Tibial nerve (tissue), 4 donors: ENCODE results near the gene AMER2. TPM values are rescaled to one million over a fixed set of nuclear protein-coding genes. Genes with fewer than 3 reads are reported as not detected.

Source experiments
- DNase-seq, 2 donors: peaks; one replicate each; pipeline ENCODE4 v3.0.0-alpha.2; 2019; ENCODE audit warnings: low spot score in 2 of 2
- H3K27ac ChIP-seq, 4 donors: fragments of 200-600 bp; sonication (generic) in 3 of 4; one replicate each; pipeline ENCODE4 v1.5.1; 2017 to 2019; ENCODE audit warnings: mild to moderate bottlenecking in 1 of 4
- H3K27me3 ChIP-seq, 2 donors: fragments of 200-600 bp; sonication (generic) in 1 of 2; one replicate each; pipeline versions ENCODE4 v1.5.1 to v1.6.0; 2017 to 2019
- H3K36me3 ChIP-seq, 3 donors: fragments of 200-600 bp; sonication (generic); one replicate each; pipeline ENCODE4 v1.5.1; 2018 to 2019
- H3K4me1 ChIP-seq, 4 donors: fragments of 200-600 bp; sonication (generic) in 3 of 4; one replicate each; pipeline ENCODE4 v1.5.1; 2017 to 2019
- H3K4me3 ChIP-seq, 4 donors: fragments of 200-600 bp; sonication (generic) in 3 of 4; one replicate each; pipeline ENCODE4 v1.5.1; 2017 to 2019; ENCODE audit warnings: mild to moderate bottlenecking in 1 of 4, moderate library complexity in 1 of 4
- H3K9me3 ChIP-seq, 4 donors: fragments of 200-600 bp; sonication (generic) in 3 of 4; one replicate each; pipeline ENCODE4 v1.5.1; 2017 to 2019
- CTCF ChIP-seq, 5 experiments: fragments of 200-600 bp in 3 of 5; fragments of 450-650 bp in 2 of 5; sonication (generic) in 3 of 5; IDR thresholded peaks; one replicate each; pipeline ENCODE4 v1.5.1; 2016 to 2019; ENCODE audit warnings: antibody characterized with exemption in 5 of 5, mild to moderate bottlenecking in 3 of 5, moderate library complexity in 2 of 5
- EP300 ChIP-seq, 2 donors: sonication (generic); formaldehyde crosslinking; IDR thresholded peaks; one replicate each; pipeline ENCODE4 v1.6.1; 2017; ENCODE audit warnings: antibody characterized with exemption in 2 of 2, mild to moderate bottlenecking in 1 of 2
- POLR2A ChIP-seq, 2 donors: fragments of 450-650 bp; IDR thresholded peaks; one replicate each; pipeline ENCODE4 v1.6.1; 2017; ENCODE audit warnings: antibody characterized with exemption in 2 of 2, mild to moderate bottlenecking in 2 of 2, moderate library complexity in 2 of 2
- WGBS, 2 donors: methylation state at CpG; one replicate each; pipeline ENCODE4 v1.1.5; 2018; 5-methylcytosine and 5-hydroxymethylcytosine counted together
- total RNA-seq, 4 donors: library from RNA; depleted of rRNA; stranded (reverse); fragments of >200 nt; gene quantifications; one replicate each; pipeline ENCODE4 v1.1.0, GENCODE V29; 2016

The AMER2 gene
- total RNA-seq, 4 donors from 2014 or later = 0.22 to 1.4 TPM; not detected in 2

- no peak for DNase-seq
- Histone ChIP-seq H3K4me3 (no peak overlapping the region), H3K4me1 (no peaks in the 10 kb centered on the region), H3K36me3 (no peaks in the 10 kb centered on the region), H3K27me3 (no peaks in the 10 kb centered on the region), H3K27ac (no peak overlapping the region), H3K9me3 (no peaks in the 10 kb centered on the region)
- WGBS, 2 donors = 71 to 74% methylated on average over 2 of the region's 2 CpGs
- TF ChIP-seq EP300 (IDR thresholded peaks at IDR 0.05) (no peak), CTCF (IDR thresholded peaks at IDR 0.05) (no peak), POLR2A (IDR thresholded peaks at IDR 0.05) (no peak)
Measured at GRCh38 chr13:25157681-25158080, 14.4 kb downstream of the AMER2 start.

DNA sequence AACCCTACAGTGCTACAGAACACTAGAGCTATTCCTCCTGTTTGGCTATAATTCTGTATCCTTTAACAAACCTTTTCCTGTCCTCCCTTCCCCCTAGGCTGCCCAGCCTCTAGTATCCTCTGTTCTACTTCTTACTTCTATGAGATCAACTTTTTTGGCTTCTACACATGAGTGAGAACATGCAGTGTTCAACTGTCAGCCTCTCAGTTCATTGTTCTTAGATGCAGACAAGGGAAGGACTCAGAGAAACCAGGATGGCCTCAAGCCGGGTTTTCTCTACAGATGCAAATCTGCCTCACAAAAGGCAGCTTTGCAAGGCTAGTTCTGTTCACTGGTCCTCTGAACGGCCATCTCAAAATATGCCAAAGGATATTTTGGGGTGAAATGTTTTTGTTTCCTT is 18.4 kb downstream of the AMER2 start:
- Histone ChIP-seq H3K27ac (no peak overlapping the region), H3K9me3 (no peaks in the 10 kb centered on the region), H3K4me1 (no peaks in the 10 kb centered on the region), H3K27me3 (no peaks in the 10 kb centered on the region), H3K4me3 (no peak overlapping the region), H3K36me3 (no peaks in the 10 kb centered on the region)
- WGBS, 2 donors = 15 to 23% methylated on average over 2 of the region's 2 CpGs
- no peak for TF ChIP-seq POLR2A (IDR thresholded peaks at IDR 0.05)
- no peak for TF ChIP-seq EP300 (IDR thresholded peaks at IDR 0.05)
- no peak for DNase-seq

DNA sequence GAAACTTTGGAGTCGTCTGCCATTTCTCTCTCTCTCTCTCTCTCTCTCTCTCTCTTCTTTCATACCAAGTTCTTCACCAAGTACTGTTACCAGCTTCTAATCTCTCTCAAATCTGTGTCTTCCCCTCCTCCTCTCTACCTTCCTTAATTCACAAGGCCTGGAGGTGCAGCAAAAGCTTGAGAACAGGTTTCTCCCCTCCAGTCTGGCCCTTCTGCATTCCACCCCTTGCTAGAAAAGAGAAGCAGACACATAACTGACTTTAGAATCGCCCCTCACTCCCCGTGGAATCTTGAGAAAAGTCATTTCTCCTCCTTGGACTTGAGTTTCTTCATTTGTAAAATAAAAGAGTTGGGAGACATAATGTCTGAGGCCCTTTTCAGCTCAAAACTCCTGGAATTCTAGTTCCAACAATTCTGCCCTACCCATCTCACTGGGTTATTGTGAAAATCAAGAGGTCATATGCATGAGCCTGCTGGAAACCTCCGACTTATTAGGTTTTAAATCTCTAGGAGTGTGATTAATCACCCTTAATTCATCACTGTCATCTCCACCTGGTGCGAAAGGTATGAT is 20.4 kb downstream of the AMER2 start:
- Histone ChIP-seq H3K9me3 (no peaks in the 10 kb centered on the region), H3K27ac (no peak overlapping the region), H3K4me3 (no peak overlapping the region), H3K4me1 (no peaks in the 10 kb centered on the region), H3K36me3 (no peaks in the 10 kb centered on the region), H3K27me3 (no peaks in the 10 kb centered on the region)
- TF ChIP-seq EP300 (IDR thresholded peaks at IDR 0.05) (no peak), POLR2A (IDR thresholded peaks at IDR 0.05) (no peak), CTCF (IDR thresholded peaks at IDR 0.05) (no peak)
- WGBS, 2 donors = 52 to 58% methylated on average over 5 of the region's 5 CpGs
- DNase-seq = no peak

- Histone ChIP-seq H3K27me3 (no peaks in the 10 kb centered on the region), H3K36me3 (no peaks in the 10 kb centered on the region), H3K4me3 (no peak overlapping the region), H3K9me3 (no peaks in the 10 kb centered on the region), H3K27ac (no peak overlapping the region), H3K4me1 (no peaks in the 10 kb centered on the region)
- no peak for DNase-seq
- TF ChIP-seq EP300 (IDR thresholded peaks at IDR 0.05) = no peak
- no peak for TF ChIP-seq CTCF (IDR thresholded peaks at IDR 0.05)
- TF ChIP-seq POLR2A (IDR thresholded peaks at IDR 0.05) = no peak
- WGBS, 2 donors = 81 to 84% methylated on average over 5 of the region's 5 CpGs
Measured at GRCh38 chr13:25149711-25150110, 22.4 kb downstream of the AMER2 start.

DNA sequence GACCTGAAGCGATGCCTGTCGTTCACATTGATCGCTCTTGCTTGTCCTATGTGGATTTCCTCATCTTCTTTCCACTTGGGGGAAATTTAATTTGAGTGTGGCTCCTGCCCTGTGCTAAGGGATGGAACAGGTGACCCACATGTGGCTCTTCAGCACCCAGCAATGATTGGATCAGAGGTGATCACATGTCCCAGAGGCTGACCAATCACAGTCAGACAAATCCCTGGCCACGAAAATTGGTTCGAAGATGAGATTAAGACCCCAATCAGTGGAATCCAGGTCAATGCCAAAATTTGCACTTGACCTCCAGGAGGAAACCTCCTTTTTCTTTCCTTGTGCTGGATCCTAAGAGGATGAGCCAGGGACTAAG is 23.7 kb downstream of the AMER2 start:
- TF ChIP-seq POLR2A (IDR thresholded peaks at IDR 0.05) (no peak), CTCF (IDR thresholded peaks at IDR 0.05) (no peak), EP300 (IDR thresholded peaks at IDR 0.05) (no peak)
- H3K27ac ChIP-seq = no peak overlapping the region
- WGBS, 2 donors = 93% methylated on average over 5 of the region's 5 CpGs
- no peaks in the 10 kb centered on the region for H3K9me3 ChIP-seq
- no peak for DNase-seq
- no peaks in the 10 kb centered on the region for H3K27me3 ChIP-seq
- no peak overlapping the region for H3K4me3 ChIP-seq
- H3K36me3 ChIP-seq = no peaks in the 10 kb centered on the region
- H3K4me1 ChIP-seq = no peaks in the 10 kb centered on the region
